ENCODE results near the gene HMHB1. TPM values are rescaled to one million over a fixed set of nuclear protein-coding genes. Genes with fewer than 3 reads are reported as not detected.

Gene HMHB1
- not detected in 2 replicates for total RNA-seq

GRCh38 chr5:143812085-143812705 lies at the start of gene HMHB1:
Gene HMHB1, plus strand, starts transcription at chr5:143812161.
- DNase-seq (ENCODE audit: low read depth in 2 of 2): no peak

GRCh38 chr5:143762636-143763220 lies 49.2 kb upstream of the HMHB1 start:
- no peak for DNase-seq (ENCODE audit: low read depth in 2 of 2)

GRCh38 chr5:143767162-143767561 lies 44.8 kb upstream of the HMHB1 start:
- no peak for DNase-seq (ENCODE audit: low read depth in 2 of 2)

GRCh38 chr5:143769026-143769786 lies 42.8 kb upstream of the HMHB1 start:
- no peak for DNase-seq (ENCODE audit: low read depth in 2 of 2)

- no peak for DNase-seq (ENCODE audit: low read depth in 2 of 2)
These were observed 41.5 kb upstream of the HMHB1 start for GRCh38 chr5:143770450-143770849.

GRCh38 chr5:143771189-143771588 lies 40.8 kb upstream of the HMHB1 start:
- no peak for DNase-seq (ENCODE audit: low read depth in 2 of 2)

GRCh38 chr5:143771602-143772001 lies 40.4 kb upstream of the HMHB1 start:
- DNase-seq (ENCODE audit: low read depth in 2 of 2): no peak

- DNase-seq (ENCODE audit: low read depth in 2 of 2): no peak
These were observed 39.3 kb upstream of the HMHB1 start for GRCh38 chr5:143772621-143773020.

GRCh38 chr5:143775258-143775657 lies 36.7 kb upstream of the HMHB1 start:
- peak in 1 of 2 donors; percentile 52 for DNase-seq (ENCODE audit: low read depth in 2 of 2)

GRCh38 chr5:143776951-143777350 lies 35.0 kb upstream of the HMHB1 start:
- DNase-seq (ENCODE audit: low read depth in 2 of 2): no peak

- no peak for DNase-seq (ENCODE audit: low read depth in 2 of 2)
These were observed 32.5 kb upstream of the HMHB1 start for GRCh38 chr5:143779506-143779905.

- no peak for DNase-seq (ENCODE audit: low read depth in 2 of 2)
These were observed 29.9 kb upstream of the HMHB1 start for GRCh38 chr5:143781993-143782520.

GRCh38 chr5:143782588-143783386 lies 29.2 kb upstream of the HMHB1 start:
- no peak for DNase-seq (ENCODE audit: low read depth in 2 of 2)

- DNase-seq (ENCODE audit: low read depth in 2 of 2): no peak
These were observed 23.6 kb upstream of the HMHB1 start for GRCh38 chr5:143788401-143788800.

- DNase-seq (ENCODE audit: low read depth in 2 of 2): no peak
These were observed 21.4 kb upstream of the HMHB1 start for GRCh38 chr5:143790457-143791112.

GRCh38 chr5:143791848-143792731 lies 19.9 kb upstream of the HMHB1 start:
- DNase-seq (ENCODE audit: low read depth in 2 of 2): no peak

- DNase-seq (ENCODE audit: low read depth in 2 of 2): no peak
These were observed 18.7 kb upstream of the HMHB1 start for GRCh38 chr5:143793249-143793648.

- peak in 1 of 2 donors; percentile 11 for DNase-seq (ENCODE audit: low read depth in 2 of 2)
These were observed 15.8 kb upstream of the HMHB1 start for GRCh38 chr5:143796125-143796524.

GRCh38 chr5:143796753-143797152 lies 15.2 kb upstream of the HMHB1 start:
- no peak for DNase-seq (ENCODE audit: low read depth in 2 of 2)

GRCh38 chr5:143800715-143801114 lies 11.2 kb upstream of the HMHB1 start:
- no peak for DNase-seq (ENCODE audit: low read depth in 2 of 2)

Data from lung microvascular endothelial cell (primary cell).